HG03064 (cell line): ENCODE data around the gene HSD17B11.
"Not testable (repeated sequence)": the region's sequence is repeated elsewhere in the genome, so short reads cannot be mapped to it uniquely, and the experiment has no call there.

Source experiments
- ATAC-seq: cut with Tn5 transposase; IDR thresholded peaks from one replicate; pipeline ENCODE4 v1.9.1; 2021; ENCODE audit warnings: low read depth; ENCODE audit not compliant: unreplicated experiment

Gene HSD17B11, protein sequence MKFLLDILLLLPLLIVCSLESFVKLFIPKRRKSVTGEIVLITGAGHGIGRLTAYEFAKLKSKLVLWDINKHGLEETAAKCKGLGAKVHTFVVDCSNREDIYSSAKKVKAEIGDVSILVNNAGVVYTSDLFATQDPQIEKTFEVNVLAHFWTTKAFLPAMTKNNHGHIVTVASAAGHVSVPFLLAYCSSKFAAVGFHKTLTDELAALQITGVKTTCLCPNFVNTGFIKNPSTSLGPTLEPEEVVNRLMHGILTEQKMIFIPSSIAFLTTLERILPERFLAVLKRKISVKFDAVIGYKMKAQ

DNA sequence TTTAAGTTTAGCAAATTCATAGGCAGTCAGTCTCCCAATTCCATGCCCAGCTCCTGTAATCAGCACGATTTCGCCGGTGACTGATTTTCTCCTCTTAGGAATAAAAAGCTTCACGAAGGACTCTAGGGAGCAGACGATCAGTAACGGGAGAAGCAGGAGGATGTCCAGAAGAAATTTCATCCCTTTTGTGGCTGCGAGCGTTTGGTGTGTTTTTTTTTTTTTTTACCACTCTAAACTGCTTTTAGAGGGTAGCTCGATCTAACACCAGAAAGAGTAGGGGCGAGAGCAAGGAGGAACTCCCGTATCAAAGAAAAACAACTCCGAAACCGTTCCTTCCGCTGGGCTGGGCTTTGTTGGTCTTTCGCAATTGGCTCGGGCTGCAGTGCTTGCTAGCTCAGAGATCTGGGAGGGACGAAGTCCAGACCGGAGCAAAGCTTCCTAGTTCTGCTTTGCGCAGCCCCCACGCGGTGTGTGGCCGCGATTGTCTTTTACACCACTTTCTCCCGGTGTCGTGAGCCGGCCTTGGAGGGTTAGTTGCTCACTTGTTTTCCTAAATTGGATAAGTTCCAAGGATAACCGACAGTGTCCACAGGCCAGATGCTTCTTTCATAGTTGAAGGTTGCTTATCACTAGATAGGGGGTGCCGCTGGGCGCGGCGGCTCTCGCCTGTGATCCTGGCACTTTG lies at the start of gene HSD17B11:
TSS of gene HSD17B11 (minus strand) at position 298 of the 685 bp plus-strand sequence. CDS start at position 180, 118 bp downstream.
- ATAC-seq: peak; percentile 100

DNA sequence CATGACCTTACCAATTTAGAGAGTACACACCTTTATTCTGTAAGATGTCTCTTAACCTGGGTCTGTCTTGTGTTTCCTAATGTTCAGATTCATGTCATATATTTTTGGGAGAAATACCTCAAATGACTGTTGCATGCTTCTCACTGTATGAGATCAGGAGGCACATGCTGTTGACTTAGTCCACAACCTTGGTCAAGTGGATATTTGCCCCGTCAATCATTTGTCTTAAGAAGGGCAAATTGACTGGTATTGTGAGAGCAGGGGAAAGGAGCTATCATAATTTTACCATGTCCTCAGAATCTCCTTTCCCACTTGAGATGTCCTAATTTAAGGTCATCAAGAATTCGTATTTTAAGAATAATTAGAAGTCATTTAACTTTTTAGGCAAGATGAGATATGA lies 42.4 kb upstream of the HSD17B11 start:
- ATAC-seq: no peak

DNA sequence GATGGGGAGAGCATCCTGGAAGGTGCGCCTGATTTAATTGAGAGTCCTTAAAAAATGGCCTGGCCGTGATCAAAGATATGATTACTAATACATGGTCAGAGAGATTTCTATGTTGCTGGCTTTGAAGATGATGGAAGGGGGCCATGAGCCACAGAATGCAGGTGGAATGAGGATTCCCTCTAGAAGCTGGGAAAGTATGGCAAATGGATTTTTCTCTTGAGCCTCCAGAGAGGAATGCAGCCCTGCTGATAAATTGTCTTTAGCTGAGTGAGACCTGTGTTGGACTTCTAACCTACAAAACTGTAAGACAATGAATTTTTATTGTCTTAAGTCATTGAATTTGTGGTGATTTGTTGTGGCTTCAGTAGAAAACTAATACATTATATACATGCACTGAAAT lies 39.0 kb upstream of the HSD17B11 start:
- no peak for ATAC-seq

DNA sequence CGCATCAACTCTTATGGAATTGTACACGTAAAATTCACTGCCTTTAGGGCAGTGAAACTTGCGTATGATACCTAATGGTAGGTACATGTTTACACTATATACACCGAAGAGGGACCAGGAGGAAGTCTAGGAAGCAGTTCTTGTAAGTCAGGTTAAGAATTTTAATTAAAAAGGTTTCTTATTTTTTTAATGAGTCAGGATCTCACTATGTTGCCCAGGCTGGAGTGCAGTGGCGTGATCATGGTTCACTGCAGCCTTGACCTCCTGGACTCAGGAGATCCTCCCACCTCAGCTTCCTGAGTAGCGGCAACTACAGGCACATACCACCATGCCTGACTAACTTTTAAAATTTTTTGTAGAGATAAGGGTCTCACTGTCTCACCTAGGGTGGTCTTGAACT lies 38.0 kb upstream of the HSD17B11 start:
- no peak for ATAC-seq

DNA sequence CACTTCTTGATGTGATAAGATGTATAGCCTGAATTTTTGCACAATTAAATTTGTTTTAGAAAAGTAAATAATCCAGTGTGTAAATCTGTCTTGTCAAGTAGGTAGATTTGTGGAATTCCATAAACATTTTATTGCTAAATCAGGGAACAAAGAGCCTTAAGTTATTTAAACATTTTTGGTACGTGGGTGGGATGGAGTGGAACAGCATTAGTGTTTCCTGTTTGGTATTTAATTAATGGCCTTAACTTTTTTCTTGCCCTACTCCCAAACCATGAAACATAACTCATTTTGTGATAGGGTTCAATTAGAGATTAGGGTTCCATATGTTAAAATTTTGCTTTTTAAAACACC lies 36.5 kb upstream of the HSD17B11 start:
- ATAC-seq: no peak

DNA sequence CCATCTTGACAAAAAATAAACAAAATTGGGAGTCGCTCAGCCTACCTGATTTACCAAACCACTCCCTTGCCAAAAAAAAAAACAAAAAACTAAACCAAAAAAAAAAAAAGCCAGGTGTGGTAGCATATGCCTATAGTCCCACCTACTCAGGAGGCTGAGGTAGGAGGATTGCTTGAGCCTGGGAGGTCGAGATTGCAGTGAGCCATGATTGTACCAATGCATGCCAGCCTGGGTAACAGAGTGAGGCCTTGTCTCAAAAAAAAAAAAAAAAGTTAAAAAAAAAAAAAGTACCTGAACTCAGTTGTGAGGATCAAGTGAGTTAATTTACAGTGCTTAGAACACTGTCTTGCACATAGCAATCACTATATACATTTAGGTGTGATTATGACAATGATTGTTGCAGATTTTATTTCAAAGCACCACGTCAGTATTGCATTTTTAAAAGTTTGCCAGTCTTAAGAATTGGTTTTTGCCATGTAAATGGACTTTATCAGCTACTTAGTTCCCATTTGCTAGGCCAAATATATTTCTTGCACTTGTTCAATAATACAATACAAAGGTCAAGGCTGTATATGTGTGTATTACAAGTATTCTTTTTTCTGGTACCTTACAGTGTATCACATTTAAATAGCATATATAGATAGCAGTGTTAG lies 36.0 kb upstream of the HSD17B11 start:
- ATAC-seq: no peak

DNA sequence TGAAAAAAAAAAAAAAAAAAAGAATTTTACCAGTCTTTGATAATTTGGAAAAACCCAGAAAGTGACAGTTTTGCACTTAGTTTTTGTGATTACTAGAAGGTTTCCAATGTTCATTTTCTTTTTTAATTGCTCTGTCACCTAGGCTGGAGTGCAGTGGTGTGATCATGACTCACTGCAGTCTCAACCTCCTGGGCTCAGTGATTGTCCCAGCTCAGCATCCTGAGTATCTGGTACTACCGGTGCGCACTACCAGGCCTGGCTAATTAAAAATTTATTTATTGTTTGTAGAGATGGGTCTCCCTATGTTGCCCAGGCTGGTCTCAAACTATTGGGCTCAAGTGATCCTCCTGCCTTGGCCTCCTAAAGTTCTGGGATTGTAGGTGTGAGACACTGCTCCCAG lies 34.7 kb upstream of the HSD17B11 start:
- no peak for ATAC-seq

DNA sequence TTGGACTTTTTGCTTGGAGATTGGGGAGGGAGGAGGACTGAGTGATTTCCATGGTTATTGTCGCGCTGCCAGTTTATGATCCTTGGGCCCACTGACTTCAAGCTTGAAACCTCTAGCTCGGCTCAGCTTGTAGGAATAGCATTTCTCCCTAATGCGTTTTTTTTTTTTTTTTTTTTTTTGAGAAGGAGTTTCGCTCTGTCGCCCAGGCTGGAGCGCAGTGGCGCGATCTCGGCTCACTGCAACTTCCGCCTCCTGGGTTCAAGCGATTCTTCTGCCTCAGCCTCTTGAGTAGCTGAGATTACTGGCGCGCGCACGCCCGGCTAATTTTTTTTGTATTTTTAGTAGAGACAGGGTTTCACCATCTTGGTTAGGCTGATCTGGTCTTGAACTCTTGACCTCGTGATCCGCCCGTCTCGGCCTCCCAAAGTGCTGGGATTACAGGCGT lies 33.1 kb upstream of the HSD17B11 start:
- ATAC-seq: not testable (repeated sequence)

DNA sequence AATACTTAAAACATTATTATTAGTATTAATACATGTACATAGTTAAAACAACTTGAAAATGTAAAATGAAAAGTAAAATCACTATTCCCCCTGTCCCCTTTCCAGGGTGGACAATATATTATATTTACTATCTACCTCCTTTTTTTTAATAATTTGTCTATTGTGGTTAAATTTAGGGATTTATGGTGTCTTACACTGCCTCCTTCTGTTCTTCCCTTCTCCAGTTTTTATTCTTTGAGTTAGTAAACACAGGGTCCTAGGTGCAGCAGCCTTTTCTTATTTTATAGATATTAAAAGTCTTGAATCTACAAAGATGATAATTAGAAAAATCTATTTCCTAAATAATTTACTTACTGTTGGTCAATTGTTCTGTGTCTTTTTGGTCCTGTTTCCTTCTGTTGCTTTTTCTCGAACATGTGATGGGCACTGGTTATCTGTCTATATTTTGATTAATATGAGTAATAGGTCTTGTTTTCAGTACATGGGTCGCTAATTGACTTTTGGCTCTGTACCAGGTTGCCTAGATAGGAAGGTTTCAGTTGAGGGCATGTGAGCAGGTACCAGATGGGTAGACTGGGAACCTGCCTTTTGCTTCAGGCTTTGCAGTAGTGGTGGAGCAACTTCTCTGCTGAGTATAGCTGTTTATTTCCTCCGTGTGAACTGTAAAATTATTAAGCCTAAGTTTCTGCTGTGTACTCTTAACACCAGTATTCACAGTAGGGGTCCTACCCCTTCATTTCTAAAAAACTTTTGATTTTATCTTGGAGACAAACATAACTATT lies 32.5 kb upstream of the HSD17B11 start:
- no peak for ATAC-seq

DNA sequence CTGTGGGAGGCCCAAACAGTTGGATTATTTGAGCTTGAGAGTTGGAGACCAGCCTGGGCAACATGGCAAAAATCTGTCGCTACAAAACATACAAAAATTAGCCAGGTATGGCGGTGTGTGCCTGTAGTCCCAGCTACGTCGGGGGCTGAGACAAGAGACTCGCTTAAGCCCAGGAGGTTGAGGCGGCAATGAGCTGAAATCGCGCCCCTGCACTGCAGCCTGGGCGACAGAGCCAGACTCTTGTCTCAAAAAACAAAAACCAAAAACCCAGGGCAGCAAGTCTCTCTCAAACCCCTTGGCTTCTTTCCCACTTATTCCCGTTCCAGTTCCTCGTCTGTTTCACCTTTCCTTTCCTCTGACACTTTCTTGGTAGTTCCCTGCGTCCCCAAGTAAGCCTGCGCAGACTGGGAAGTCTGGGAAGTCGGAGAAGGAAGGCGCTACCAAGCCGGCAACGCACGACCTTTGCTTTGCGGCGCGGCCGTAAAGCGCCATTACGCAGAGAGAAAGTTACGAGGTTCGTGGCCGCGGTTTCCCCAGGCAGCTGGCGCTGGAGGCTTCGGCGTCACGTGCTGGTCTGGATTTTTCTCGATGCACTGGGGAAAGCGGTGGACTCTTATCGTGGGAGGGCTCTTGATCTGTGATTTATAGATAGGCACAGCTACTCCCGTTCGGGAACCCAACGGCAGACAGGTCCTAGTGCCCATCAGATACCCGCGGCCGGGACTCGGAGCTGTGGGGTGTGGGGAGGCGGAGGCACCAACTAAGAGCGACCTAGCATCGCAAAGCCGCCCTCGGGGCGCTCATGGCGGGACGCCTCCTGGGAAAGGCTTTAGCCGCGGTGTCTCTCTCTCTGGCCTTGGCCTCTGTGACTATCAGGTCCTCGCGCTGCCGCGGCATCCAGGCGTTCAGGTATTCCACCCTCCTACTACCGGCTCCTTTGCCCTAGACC lies 31.4 kb upstream of the HSD17B11 start, which contains the start of gene NUDT9:
TSS of gene NUDT9 (plus strand) at position 470 of the 949 bp plus-strand sequence. CDS start at position 803, 333 bp downstream.
- peak; percentile 81 for ATAC-seq

DNA sequence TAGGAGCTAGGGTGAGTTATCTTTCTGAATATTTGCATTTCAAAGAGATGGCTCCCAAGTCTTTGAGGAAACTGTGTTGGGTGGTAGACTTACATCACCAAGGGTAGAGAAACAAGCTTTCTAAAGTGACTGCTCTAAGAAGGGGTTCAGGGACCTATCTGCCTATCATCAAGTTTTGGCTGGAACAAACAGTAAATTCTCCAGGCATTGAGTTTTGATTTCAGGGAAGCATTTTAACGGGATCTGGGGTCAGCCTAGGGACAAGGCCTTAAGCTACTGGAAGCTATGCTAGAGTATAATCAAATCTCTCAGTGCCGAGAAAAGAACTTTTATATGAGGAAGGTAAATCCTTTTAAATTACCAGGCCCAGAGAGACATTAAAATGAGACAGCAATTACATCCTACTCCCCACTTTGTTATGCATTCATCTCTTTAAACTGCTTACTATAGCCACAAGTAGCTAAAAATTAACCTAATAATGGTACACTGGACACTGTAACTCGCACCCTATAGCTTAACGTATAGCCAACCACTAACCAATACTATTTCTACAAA lies 29.4 kb upstream of the HSD17B11 start:
- ATAC-seq: no peak

DNA sequence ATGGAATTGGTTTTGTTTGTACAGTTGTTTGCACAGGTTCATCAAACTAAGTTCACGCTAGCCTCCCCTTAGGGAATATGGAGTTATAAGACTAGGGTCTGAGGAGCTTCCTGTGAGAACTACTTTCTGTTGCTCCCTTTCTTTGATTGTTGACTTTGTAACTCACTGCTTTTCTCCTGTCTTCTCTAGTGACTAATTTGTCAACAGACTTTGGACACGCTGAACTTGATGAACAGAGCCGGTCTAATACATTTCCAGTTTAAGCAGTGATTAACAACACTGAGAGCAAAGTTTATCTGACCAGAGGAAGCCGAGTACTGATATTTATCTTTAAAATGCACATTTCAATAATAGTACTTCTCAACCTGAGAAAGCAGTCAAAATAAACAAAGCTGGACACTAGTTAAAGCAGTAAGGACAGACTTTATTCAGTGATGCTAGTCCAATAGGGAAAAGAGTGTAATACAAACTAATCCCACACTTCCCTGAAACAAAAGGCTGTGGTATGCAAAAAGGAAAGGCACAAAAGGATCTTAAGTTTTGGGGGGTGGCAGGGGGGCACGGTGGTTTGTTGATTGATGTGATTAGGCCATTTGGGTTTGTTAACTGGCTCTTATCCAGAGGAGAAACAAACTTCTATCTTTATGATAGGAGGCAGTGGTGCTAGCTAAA lies 28.7 kb upstream of the HSD17B11 start:
- no peak for ATAC-seq

DNA sequence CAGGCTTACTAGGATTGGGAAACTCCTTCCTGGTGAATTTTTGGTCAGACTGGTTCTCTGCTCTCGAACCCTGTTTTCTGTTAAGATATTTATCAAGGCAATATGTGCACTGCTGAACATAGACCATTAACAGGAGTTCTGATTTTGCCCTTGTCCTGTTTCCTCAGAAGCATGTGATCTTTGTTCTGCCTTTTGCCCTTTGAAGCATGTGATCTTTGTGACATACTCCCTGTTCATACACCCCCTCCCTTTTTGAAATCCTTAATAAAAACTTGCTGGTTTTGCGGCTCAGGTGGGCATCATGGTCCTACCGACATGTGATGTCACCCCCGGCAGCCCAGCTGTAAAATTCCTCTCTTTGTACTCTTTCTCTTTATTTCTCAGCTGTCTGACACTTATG lies 27.4 kb upstream of the HSD17B11 start:
- ATAC-seq: not testable (repeated sequence)

DNA sequence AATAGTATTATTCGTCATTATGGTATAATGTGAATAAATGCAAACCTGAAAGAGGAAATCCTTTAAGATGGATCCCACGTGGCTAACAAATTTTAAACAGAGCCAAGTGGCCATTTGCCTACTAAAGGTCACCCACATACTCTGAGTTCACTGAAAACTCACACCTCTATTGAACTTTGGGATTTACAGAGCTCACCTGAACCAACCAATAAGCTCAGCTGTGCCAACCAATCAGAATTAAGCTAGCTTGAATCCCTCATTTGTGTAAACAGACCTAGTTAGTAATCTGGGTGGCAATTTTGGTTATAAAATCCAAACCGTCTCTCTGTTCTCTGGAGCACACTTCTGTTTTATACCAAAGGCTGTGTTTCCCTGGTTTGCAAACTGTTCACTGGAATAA lies 26.0 kb upstream of the HSD17B11 start:
- no peak for ATAC-seq

DNA sequence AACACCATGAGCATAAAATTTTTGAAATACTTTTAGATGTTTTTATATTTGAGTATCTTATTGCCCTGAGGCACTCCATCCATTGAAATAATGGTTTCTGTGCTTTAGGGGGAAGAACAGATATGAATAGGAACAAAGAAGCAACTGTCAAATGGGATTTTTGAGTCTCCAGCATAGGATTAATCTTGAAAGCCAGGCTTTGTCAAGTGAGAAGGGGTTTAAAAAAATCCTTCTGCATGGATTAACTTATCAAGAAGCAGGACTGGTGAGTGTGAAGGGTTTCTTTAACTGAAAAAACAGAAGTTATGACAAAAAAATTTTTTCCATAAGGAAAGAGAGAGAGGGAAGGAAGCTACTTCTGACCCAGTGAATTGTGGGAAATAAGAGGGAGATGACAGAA lies 23.8 kb upstream of the HSD17B11 start:
- ATAC-seq: no peak

DNA sequence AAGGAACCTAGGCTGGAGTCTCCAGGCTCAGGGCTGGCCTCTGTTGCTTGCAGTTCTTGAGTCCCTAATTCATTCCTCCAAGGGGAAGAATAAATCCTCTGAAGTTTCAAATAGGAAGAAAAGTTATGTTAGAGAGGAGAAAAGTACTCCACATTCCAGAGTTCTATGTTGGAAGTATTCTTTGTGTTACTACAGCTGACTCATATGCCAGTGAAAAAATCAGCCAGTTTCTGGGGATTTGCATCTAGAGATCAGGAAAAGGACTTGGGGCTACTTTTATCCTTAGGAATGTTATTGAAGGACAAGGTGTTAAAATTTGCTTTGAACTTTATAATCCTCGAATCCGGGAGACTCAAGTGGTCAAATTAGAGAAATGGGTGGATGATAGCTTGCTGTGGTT lies 19.7 kb upstream of the HSD17B11 start:
- no peak for ATAC-seq

DNA sequence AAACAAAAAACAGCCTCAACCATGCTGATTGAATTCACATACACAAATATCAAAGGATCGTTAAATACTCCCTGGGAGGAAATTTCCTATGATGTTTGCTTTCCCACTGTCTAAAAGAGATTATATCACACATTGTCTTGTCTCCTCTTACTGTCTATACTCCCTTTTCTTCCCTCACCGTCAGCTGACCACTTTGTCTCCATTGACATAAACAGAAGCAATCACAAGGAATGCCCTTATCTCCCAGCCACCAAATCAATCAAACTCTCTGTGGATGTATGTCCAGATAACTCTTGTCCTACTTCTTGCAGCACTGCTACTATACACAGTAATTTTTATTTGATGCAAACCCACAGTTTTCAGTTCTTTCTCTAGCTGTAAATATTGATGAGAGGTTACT lies 19.2 kb upstream of the HSD17B11 start:
- ATAC-seq: no peak

DNA sequence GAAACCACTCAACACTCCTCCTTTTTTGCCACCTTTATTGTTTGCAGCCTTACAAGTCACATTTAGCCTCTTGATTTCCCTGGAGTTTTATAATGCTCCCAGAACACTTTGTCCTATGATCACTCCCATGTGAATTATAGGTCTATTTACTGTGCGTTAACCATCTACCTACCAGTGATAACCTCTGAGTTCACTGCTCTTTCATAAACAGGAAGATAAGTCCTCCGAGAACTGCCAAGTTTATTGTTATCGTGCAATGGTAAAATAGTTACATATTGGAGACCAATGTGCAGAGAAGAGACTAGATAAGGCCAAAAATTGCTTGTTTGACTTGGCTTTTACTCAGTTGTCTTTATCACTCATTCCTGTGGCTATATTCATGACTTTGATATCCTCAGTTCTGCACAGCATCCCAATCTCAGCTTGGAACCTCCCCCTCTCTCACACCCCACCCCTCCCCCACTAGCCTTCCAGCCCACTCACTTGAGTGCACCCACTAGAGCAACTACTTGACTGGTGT lies 18.5 kb upstream of the HSD17B11 start:
- no peak for ATAC-seq

DNA sequence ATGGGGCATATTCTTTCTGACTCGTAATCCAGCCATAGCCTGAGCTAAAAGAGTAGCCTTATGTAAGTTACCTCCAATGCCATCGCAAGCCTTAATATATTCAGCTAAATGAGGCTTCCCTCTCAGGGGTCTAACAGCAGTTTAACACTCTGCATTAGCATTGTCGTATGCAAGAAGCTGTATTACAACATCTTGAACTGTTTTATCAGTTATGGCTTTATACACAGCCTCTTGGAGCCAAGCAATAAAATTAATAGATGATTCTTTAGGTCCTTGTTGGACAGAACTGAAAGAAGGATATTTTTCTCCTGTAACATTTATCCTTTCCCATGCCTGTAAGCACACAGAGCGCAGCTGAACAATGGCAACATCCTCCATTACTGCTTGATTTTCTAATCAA lies 15.9 kb upstream of the HSD17B11 start:
- ATAC-seq: not testable (repeated sequence)
